ENCODE results near the gene INS.

GRCh38 chr11:2158966-2159365 lies 2.0 kb downstream of the INS start:
- TF ChIP-seq, protein P1, sequence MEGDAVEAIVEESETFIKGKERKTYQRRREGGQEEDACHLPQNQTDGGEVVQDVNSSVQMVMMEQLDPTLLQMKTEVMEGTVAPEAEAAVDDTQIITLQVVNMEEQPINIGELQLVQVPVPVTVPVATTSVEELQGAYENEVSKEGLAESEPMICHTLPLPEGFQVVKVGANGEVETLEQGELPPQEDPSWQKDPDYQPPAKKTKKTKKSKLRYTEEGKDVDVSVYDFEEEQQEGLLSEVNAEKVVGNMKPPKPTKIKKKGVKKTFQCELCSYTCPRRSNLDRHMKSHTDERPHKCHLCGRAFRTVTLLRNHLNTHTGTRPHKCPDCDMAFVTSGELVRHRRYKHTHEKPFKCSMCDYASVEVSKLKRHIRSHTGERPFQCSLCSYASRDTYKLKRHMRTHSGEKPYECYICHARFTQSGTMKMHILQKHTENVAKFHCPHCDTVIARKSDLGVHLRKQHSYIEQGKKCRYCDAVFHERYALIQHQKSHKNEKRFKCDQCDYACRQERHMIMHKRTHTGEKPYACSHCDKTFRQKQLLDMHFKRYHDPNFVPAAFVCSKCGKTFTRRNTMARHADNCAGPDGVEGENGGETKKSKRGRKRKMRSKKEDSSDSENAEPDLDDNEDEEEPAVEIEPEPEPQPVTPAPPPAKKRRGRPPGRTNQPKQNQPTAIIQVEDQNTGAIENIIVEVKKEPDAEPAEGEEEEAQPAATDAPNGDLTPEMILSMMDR (conservative IDR thresholded peaks at IDR 0.05; ENCODE audit: low read depth, low read length): no peak
- TF ChIP-seq EZH2 (IDR thresholded peaks at IDR 0.05; ENCODE audit: borderline replicate concordance, low read depth, low read length, poor library complexity, severe bottlenecking): no peak
